Activated CD4-positive, alpha-beta T cell treated with anti-CD3 and anti-CD28 coated beads for 24 hours (primary cell): Measurements from ENCODE around the gene EVPLL.
"Not testable (repeated sequence)": the region's sequence is repeated elsewhere in the genome, so short reads cannot be mapped to it uniquely, and the experiment has no call there.

Experiments
- DNase-seq, 2 donors: peaks; one replicate each; pipeline ENCODE4 v3.0.0-alpha.2; 2020; ENCODE audit warnings: low read depth in 2 of 2

EVPLL gene

GRCh38 chr17:18425593-18425992 is 48.0 kb downstream of the EVPLL start:
- DNase-seq: not testable (repeated sequence)

- DNase-seq: not testable (repeated sequence)
Measured at GRCh38 chr17:18426639-18427038, 49.1 kb downstream of the EVPLL start.

- not testable (repeated sequence) for DNase-seq
Measured at GRCh38 chr17:18432206-18432605, 54.6 kb downstream of the EVPLL start.
